CD14-positive monocyte (primary cell): Measurements from ENCODE around the gene PER3. TPM values are rescaled to one million over a fixed set of nuclear protein-coding genes. Genes with fewer than 3 reads are reported as not detected.

Experiments
- DNase-seq, 3 donors: peaks; one replicate each; pipeline ENCODE4 v3.0.0-alpha.2; 2011 to 2022
- H2AFZ ChIP-seq: 2 replicates; pipeline ENCODE4 v1.6.0; 2012; ENCODE audit warnings: mild to moderate bottlenecking, low read depth, low read length, inconsistent platforms; ENCODE audit not compliant: insufficient read depth, poor library complexity, severe bottlenecking
- H3K27ac ChIP-seq, 2 donors: 1 replicate in 1 of 2; 2 replicates in 1 of 2; pipeline ENCODE4 v1.5.1; 2012 to 2013; ENCODE audit warnings: low read length in 2 of 2, control low read depth in 1 of 2, inconsistent platforms in 1 of 2, low read depth in 1 of 2, mild to moderate bottlenecking in 1 of 2
- H3K27me3 ChIP-seq, 2 donors: one replicate each; pipeline versions ENCODE4 v1.6.0 to v1.6.1; 2011 to 2013; ENCODE audit warnings: low read length in 2 of 2; ENCODE audit not compliant: control insufficient read depth in 2 of 2, insufficient read depth in 2 of 2
- H3K36me3 ChIP-seq, 2 donors: replicated peaks in 1 of 2; 1 replicate in 1 of 2; 2 replicates in 1 of 2; pipeline versions ENCODE4 v1.5.1 to v1.6.1; 2012 to 2013; ENCODE audit warnings: low read length in 2 of 2, control low read depth in 1 of 2, inconsistent platforms in 1 of 2, mild to moderate bottlenecking in 1 of 2; ENCODE audit not compliant: insufficient read depth in 2 of 2, control insufficient read depth in 1 of 2
- H3K4me1 ChIP-seq, 2 donors: 1 replicate in 1 of 2; 2 replicates in 1 of 2; pipeline versions ENCODE4 v1.5.1 to v1.6.1; 2012 to 2013; ENCODE audit warnings: low read length in 2 of 2, control low read depth in 1 of 2, inconsistent platforms in 1 of 2, mild to moderate bottlenecking in 1 of 2, moderate library complexity in 1 of 2; ENCODE audit not compliant: insufficient read depth in 2 of 2, control insufficient read depth in 1 of 2
- H3K4me2 ChIP-seq: replicated peaks from 2 replicates; pipeline ENCODE3; 2012; ENCODE audit warnings: low read length, moderate library complexity, mild to moderate bottlenecking; ENCODE audit not compliant: poor library complexity, severe bottlenecking; ENCODE audit errors: extremely low read depth
- H3K4me3 ChIP-seq, 3 experiments: fragments of 200-600 bp in 1 of 3; sonication (generic) in 1 of 3; replicated peaks in 1 of 3; 1 replicate in 2 of 3; 2 replicates in 1 of 3; pipeline ENCODE4 v1.5.1; 2011 to 2013; ENCODE audit warnings: low read length in 3 of 3, mild to moderate bottlenecking in 3 of 3, control low read depth in 2 of 3, low read depth in 2 of 3, inconsistent platforms in 1 of 3, moderate library complexity in 1 of 3
- H3K79me2 ChIP-seq: 2 replicates; pipeline ENCODE4 v1.6.0; 2012; ENCODE audit warnings: mild to moderate bottlenecking, control low read depth, inconsistent platforms, low read length, moderate library complexity; ENCODE audit not compliant: insufficient read depth
- H3K9ac ChIP-seq: 2 replicates; pipeline ENCODE4 v1.6.0; 2017; ENCODE audit warnings: low read length, mild to moderate bottlenecking; ENCODE audit not compliant: insufficient read depth, poor library complexity, severe bottlenecking
- H3K9me3 ChIP-seq, 2 donors: replicated peaks in 1 of 2; 1 replicate in 1 of 2; 2 replicates in 1 of 2; pipeline versions ENCODE4 v1.5.1 to v1.6.1; 2012 to 2013; ENCODE audit warnings: low read length in 2 of 2, control low read depth in 1 of 2; ENCODE audit not compliant: control insufficient read depth in 1 of 2, insufficient read depth in 1 of 2
- H4K20me1 ChIP-seq: 2 replicates; pipeline ENCODE4 v1.6.0; 2012; ENCODE audit warnings: mild to moderate bottlenecking, low read length, control low read depth, moderate library complexity; ENCODE audit not compliant: insufficient read depth
- H3K27ac Mint-ChIP-seq, 7 donors: one replicate each; pipeline ENCODE4 v1.8.0; 2020; ENCODE audit warnings: mild to moderate bottlenecking in 7 of 7, mixed read lengths in 7 of 7, moderate library complexity in 6 of 7, inconsistent platforms in 2 of 7
- H3K27me3 Mint-ChIP-seq, 3 donors: one replicate each; pipeline ENCODE4 v1.8.0; 2021 to 2022; ENCODE audit warnings: low read depth in 3 of 3, mild to moderate bottlenecking in 3 of 3, mixed read lengths in 3 of 3, moderate library complexity in 3 of 3, inconsistent platforms in 1 of 3
- H3K36me3 Mint-ChIP-seq, 2 donors: one replicate each; pipeline ENCODE4 v1.8.0; 2020; ENCODE audit warnings: mixed read lengths in 2 of 2, inconsistent platforms in 1 of 2, mild to moderate bottlenecking in 1 of 2
- H3K4me1 Mint-ChIP-seq: one replicate; pipeline ENCODE4 v1.8.0; 2020; ENCODE audit warnings: mild to moderate bottlenecking, mixed read lengths
- H3K4me3 Mint-ChIP-seq, 2 donors: one replicate each; pipeline ENCODE4 v1.8.0; 2020; ENCODE audit warnings: mild to moderate bottlenecking in 2 of 2, mixed read lengths in 2 of 2, moderate library complexity in 1 of 2
- H3K9me3 Mint-ChIP-seq, 7 donors: one replicate each; pipeline ENCODE4 v1.8.0; 2020 to 2022; ENCODE audit warnings: mixed read lengths in 7 of 7, mild to moderate bottlenecking in 6 of 7, moderate library complexity in 6 of 7, inconsistent platforms in 2 of 7
- CTCF ChIP-seq: fragments of 200-600 bp; IDR thresholded peaks from one replicate; pipeline ENCODE4 v1.8.0; 2022; ENCODE audit warnings: antibody characterized with exemption, mild to moderate bottlenecking
- WGBS: methylation state at CpG from one replicate; pipeline ENCODE4 v1.1.5; 2013; ENCODE audit warnings: missing lambda C conversion rate; ENCODE audit not compliant: insufficient coverage; 5-methylcytosine and 5-hydroxymethylcytosine counted together
- intact Hi-C, 2 donors: fragments of 100-400 bp; cut with micrococcal nuclease; formaldehyde crosslinking; loops; one replicate each; pipeline versions ENCODE4 v1.15.0 to v1.15.1; 2023
- polyA plus RNA-seq, 3 donors: library from polyadenylated mRNA; depleted of rRNA in 1 of 3; unstranded in 2 of 3; stranded (reverse) in 1 of 3; fragments of 300-500 nt in 2 of 3; fragments of >200 nt in 1 of 3; fragmentation: Illumina TruSeq in 2 of 3; gene quantifications; 1 replicate in 2 of 3; 2 replicates in 1 of 3; pipeline ENCODE4 v1.2.3, GENCODE V29; 2012 to 2021

Gene PER3
- polyA plus RNA-seq, 3 donors, result 0.46 to 2.3 (median 2.0) TPM

GRCh38 chr1:7886405-7886745 lies 102.3 kb downstream of the PER3 start:
- H4K20me1 ChIP-seq, result no peaks in the 10 kb centered on the region
- peak; percentile 31 to 64 (median 34) for DNase-seq
- Mint-ChIP-seq H3K4me1 (peaks cover 16% of the 10 kb centered on the region), H3K27ac (peak overlapping the region in 2 of 7 donors; percentile 32 to 50), H3K27me3 (peaks cover 7 to 14% (median 11%) of the 10 kb centered on the region in 3 donors), H3K36me3 (no peaks in the 10 kb centered on the region), H3K9me3 (peaks cover 3 to 11% (median 5%) of the 10 kb centered on the region in 7 donors), H3K4me3 (peak overlapping the region in 1 of 2 donors; percentile 23)
- no peak for TF ChIP-seq CTCF
- no peaks in the 10 kb centered on the region for H3K79me2 ChIP-seq
- H3K36me3 ChIP-seq, result no peaks in the 10 kb centered on the region
- H3K27ac ChIP-seq, result no peak overlapping the region
- H3K9me3 ChIP-seq, result peaks cover 0 to 4% of the 10 kb centered on the region in 2 donors
- intact Hi-C loops, result no loop called here
- 3% methylated on average over 5 of the region's 7 CpGs for WGBS
- no peak overlapping the region for H3K9ac ChIP-seq
- peaks cover 12% of the 10 kb centered on the region in 2 donors for H3K4me1 ChIP-seq
- peak overlapping the region; percentile 21 for H3K4me2 ChIP-seq
- H2AFZ ChIP-seq, result no peak overlapping the region
- H3K4me3 ChIP-seq, result no peak overlapping the region
- H3K27me3 ChIP-seq, result peaks cover 0 to 5% of the 10 kb centered on the region in 2 donors

GRCh38 chr1:7888248-7889081 lies 104.4 kb downstream of the PER3 start:
- intact Hi-C loops, result no loop called here

More at GRCh38 chr1:7888248-7889081, 104.4 kb downstream of the PER3 start:
- peaks cover 0 to 7% of the 10 kb centered on the region in 2 donors for H3K27me3 ChIP-seq
- no peaks in the 10 kb centered on the region for H3K79me2 ChIP-seq
- H4K20me1 ChIP-seq, result no peaks in the 10 kb centered on the region
- Mint-ChIP-seq H3K36me3 (no peaks in the 10 kb centered on the region), H3K4me1 (peaks cover 16% of the 10 kb centered on the region), H3K9me3 (peaks cover 3 to 11% (median 5%) of the 10 kb centered on the region in 7 donors), H3K27me3 (peaks cover 7 to 20% (median 11%) of the 10 kb centered on the region in 3 donors), H3K27ac (no peak overlapping the region), H3K4me3 (peak overlapping the region in 1 of 2 donors; percentile 17)
- peaks cover 12% of the 10 kb centered on the region in 2 donors for H3K4me1 ChIP-seq
- no peak overlapping the region for H3K4me2 ChIP-seq
- H3K27ac ChIP-seq, result no peak overlapping the region
- TF ChIP-seq CTCF, result no peak
- H3K36me3 ChIP-seq, result no peaks in the 10 kb centered on the region
- H2AFZ ChIP-seq, result no peak overlapping the region
- H3K4me3 ChIP-seq, result no peak overlapping the region
- DNase-seq, result no peak
- H3K9ac ChIP-seq, result no peak overlapping the region
- peaks cover 0 to 4% of the 10 kb centered on the region in 2 donors for H3K9me3 ChIP-seq
- 86% methylated on average over 7 of the region's 9 CpGs for WGBS
